Endothelial cell of umbilical vein (primary cell): ENCODE measurements around the gene LRR1.

Experiments used
- EZH2 ChIP-seq: IDR thresholded peaks from 2 replicates; pipeline ENCODE4 v1.6.1; 2012; ENCODE audit warnings: borderline replicate concordance, low read depth, mild to moderate bottlenecking, moderate library complexity, low read length, inconsistent platforms; ENCODE audit not compliant: severe bottlenecking
- FOS ChIP-seq: IDR thresholded peaks from 2 replicates; pipeline ENCODE4 v1.6.1; 2011; ENCODE audit warnings: mild to moderate bottlenecking, low read length, moderate library complexity, borderline replicate concordance; ENCODE audit not compliant: insufficient read depth
- GATA2 ChIP-seq: IDR thresholded peaks from 2 replicates; pipeline ENCODE4 v1.7.0; 2011; ENCODE audit warnings: low read depth, mild to moderate bottlenecking, moderate library complexity, mixed read lengths, low read length; ENCODE audit not compliant: insufficient read length, insufficient read depth
- JUN ChIP-seq: IDR thresholded peaks from 2 replicates; pipeline ENCODE4 v1.6.1; 2011; ENCODE audit warnings: borderline replicate concordance, low read depth; ENCODE audit not compliant: insufficient read length, insufficient read depth
- MYC ChIP-seq: IDR thresholded peaks from one replicate; pipeline ENCODE4 v1.6.1; 2011; ENCODE audit warnings: mild to moderate bottlenecking, low read depth, low read length
- POLR2A ChIP-seq: IDR thresholded peaks from 2 replicates; pipeline ENCODE4 v1.6.1; 2012; ENCODE audit warnings: low read depth, mild to moderate bottlenecking, control low read depth, low read length
- POLR2AphosphoS5 ChIP-seq: IDR thresholded peaks from 2 replicates; pipeline ENCODE4 v1.6.1; 2012; ENCODE audit warnings: low read depth, mild to moderate bottlenecking, control low read depth, low read length, moderate library complexity; ENCODE audit not compliant: insufficient read depth
- TF ChIP-seq, protein P1 (sequence below), 2 donors: IDR thresholded peaks; 1 replicate in 1 of 2; 2 replicates in 1 of 2; pipeline ENCODE4 v1.5.1; 2011; ENCODE audit warnings: low read length in 2 of 2, mild to moderate bottlenecking in 2 of 2, moderate library complexity in 2 of 2, control low read depth in 1 of 2, inconsistent platforms in 1 of 2, low read depth in 1 of 2; ENCODE audit not compliant: insufficient read depth in 1 of 2; ENCODE audit errors: extremely low read depth in 1 of 2
- TF ChIP-seq, protein P2 (sequence below): IDR thresholded peaks from 2 replicates; pipeline ENCODE4 v1.6.1; 2011; ENCODE audit not compliant: insufficient read depth, insufficient read length

DNA sequence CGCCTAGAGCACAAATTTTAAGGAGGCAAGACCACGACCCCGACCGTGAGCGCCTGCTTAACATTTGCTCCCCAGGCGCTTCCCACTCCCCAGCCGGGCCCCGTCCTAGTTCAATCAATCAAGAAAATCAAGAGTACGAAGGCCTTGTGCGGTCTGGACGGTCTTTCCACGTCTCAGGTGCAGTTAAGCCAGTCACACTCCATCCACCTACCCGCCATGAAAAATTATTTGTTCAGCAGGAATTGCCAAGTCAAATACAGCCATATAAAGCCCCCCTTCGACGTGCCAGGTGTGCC lies 603 bp upstream of the LRR1 start:
- TF ChIP-seq, protein P1, sequence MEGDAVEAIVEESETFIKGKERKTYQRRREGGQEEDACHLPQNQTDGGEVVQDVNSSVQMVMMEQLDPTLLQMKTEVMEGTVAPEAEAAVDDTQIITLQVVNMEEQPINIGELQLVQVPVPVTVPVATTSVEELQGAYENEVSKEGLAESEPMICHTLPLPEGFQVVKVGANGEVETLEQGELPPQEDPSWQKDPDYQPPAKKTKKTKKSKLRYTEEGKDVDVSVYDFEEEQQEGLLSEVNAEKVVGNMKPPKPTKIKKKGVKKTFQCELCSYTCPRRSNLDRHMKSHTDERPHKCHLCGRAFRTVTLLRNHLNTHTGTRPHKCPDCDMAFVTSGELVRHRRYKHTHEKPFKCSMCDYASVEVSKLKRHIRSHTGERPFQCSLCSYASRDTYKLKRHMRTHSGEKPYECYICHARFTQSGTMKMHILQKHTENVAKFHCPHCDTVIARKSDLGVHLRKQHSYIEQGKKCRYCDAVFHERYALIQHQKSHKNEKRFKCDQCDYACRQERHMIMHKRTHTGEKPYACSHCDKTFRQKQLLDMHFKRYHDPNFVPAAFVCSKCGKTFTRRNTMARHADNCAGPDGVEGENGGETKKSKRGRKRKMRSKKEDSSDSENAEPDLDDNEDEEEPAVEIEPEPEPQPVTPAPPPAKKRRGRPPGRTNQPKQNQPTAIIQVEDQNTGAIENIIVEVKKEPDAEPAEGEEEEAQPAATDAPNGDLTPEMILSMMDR (IDR thresholded peaks at IDR 0.05; ENCODE audit: extremely low read depth in 1 of 2, insufficient read depth in 1 of 2, low read depth in 1 of 2, low read length in 2 of 2): no peak
- TF ChIP-seq POLR2A (no peak), EZH2 (no peak), POLR2AphosphoS5 (no peak), FOS (no peak), GATA2 (no peak), JUN (no peak), MYC (no peak)
- TF ChIP-seq, protein P2, sequence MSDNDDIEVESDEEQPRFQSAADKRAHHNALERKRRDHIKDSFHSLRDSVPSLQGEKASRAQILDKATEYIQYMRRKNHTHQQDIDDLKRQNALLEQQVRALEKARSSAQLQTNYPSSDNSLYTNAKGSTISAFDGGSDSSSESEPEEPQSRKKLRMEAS: no peak
